Measurements from ENCODE around the gene MINPP1. TPM values are rescaled to one million over a fixed set of nuclear protein-coding genes. Genes with fewer than 3 reads are reported as not detected.

MINPP1 gene
- total RNA-seq, 1 experiment from 2014 or later: 24.8 TPM

GRCh38 chr10:87532696-87533095 is 28.0 kb downstream of the MINPP1 start:
- ChIA-PET POLR2A (no interaction called here), CTCF (no interaction called here)
- intact Hi-C loops (cut with micrococcal nuclease; ENCODE audit: unreplicated experiment): loop anchor here (1.0 kb wide), 3 partner anchors 124 to 240 kb away; no protein-coding TSS in a partner anchor
- Histone ChIP-seq H3K9me3 (no peaks in the 10 kb centered on the region), H3K4me1 (no peaks in the 10 kb centered on the region), H3K27me3 (replicated peaks; ENCODE audit: control insufficient read depth, insufficient read depth, low read length) (no peaks in the 10 kb centered on the region), H3K4me3 (ENCODE audit: low read depth, low read length) (no peak overlapping the region), H3K36me3 (ENCODE audit: control insufficient read depth, insufficient read depth, low read length) (no peaks in the 10 kb centered on the region; the same call in 1 of the 2 replicates)
- Mint-ChIP-seq H3K4me1 (ENCODE audit: low read depth, unreplicated experiment) (no peaks in the 10 kb centered on the region), H3K36me3 (ENCODE audit: insufficient read depth, unreplicated experiment) (peaks cover 10% of the 10 kb centered on the region), H3K4me3 (ENCODE audit: unreplicated experiment) (no peak overlapping the region), H3K27me3 (ENCODE audit: insufficient read depth, unreplicated experiment) (no peaks in the 10 kb centered on the region), H3K27ac (ENCODE audit: unreplicated experiment) (no peak overlapping the region), H3K9me3 (ENCODE audit: unreplicated experiment) (no peaks in the 10 kb centered on the region)
- DNase-seq: no peak
- no peak for TF ChIP-seq CTCF (IDR thresholded peaks at IDR 0.05; ENCODE audit: insufficient read depth in 1 of 2, low read depth in 1 of 2, low read length in 1 of 2, severe bottlenecking in 1 of 2, unreplicated experiment in 1 of 2)
- BruUV-seq (replicated peaks): no TSS peak

DNA sequence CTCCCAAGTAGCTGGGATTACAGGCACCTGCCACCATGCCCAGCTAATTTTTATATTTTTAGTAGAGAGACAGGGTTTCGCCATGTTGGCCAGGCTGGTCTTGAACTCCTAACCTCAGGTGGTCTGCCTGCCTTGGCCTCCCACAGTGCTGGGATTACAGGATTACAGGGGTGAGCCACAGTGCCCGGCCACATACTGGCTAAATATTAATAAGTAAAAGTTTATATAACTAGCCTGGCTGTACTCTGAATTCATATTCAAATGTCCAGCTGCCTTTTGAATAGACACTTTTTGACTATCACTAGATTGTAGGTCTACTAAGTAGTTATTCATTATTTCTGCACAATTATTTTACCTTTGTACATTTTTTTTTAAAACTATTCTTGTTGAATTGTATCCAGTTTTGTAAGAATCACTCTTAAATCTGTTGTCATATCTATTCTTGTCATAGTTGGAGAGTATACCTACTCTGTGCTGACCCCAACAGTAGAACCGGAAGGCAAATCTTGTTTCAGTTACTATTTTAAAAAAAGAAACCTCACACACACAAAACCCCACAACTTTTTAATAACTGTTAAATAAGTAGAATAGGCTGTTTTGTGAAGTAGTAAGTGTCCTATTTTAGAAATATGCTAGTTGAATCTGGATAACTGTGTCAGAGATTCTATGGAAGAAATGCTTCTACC is 29.6 kb downstream of the MINPP1 start:
- intact Hi-C loops (cut with micrococcal nuclease; ENCODE audit: unreplicated experiment): no loop called here
- CTCF ChIA-PET: interaction anchor here (0.7 to 1.0 kb wide), 5 partner anchors 123 to 961 kb away, joined by 3 to 10 read pairs (median 3); no protein-coding TSS in a partner anchor

More for the DNA sequence above, 29.6 kb downstream of the MINPP1 start:
- H3K36me3 ChIP-seq (ENCODE audit: control insufficient read depth, insufficient read depth, low read length): no peaks in the 10 kb centered on the region; the same call in 1 of the 2 replicates
- no peaks in the 10 kb centered on the region for H3K9me3 Mint-ChIP-seq (ENCODE audit: unreplicated experiment)
- no peak overlapping the region for H3K4me3 ChIP-seq (ENCODE audit: low read depth, low read length)
- H3K9me3 ChIP-seq: no peaks in the 10 kb centered on the region
- no peak overlapping the region for H3K27ac Mint-ChIP-seq (ENCODE audit: unreplicated experiment)
- no peaks in the 10 kb centered on the region for H3K27me3 Mint-ChIP-seq (ENCODE audit: insufficient read depth, unreplicated experiment)
- no peaks in the 10 kb centered on the region for H3K27me3 ChIP-seq (replicated peaks; ENCODE audit: control insufficient read depth, insufficient read depth, low read length)
- POLR2A ChIA-PET: no interaction called here
- no TSS peak for BruUV-seq (replicated peaks)
- H3K4me1 Mint-ChIP-seq (ENCODE audit: low read depth, unreplicated experiment): no peaks in the 10 kb centered on the region
- no peak overlapping the region for H3K4me3 Mint-ChIP-seq (ENCODE audit: unreplicated experiment)
- no peak for DNase-seq
- H3K36me3 Mint-ChIP-seq (ENCODE audit: insufficient read depth, unreplicated experiment): peaks cover 5% of the 10 kb centered on the region
- TF ChIP-seq CTCF (IDR thresholded peaks at IDR 0.05; ENCODE audit: insufficient read depth in 1 of 2, low read depth in 1 of 2, low read length in 1 of 2, severe bottlenecking in 1 of 2, unreplicated experiment in 1 of 2): no peak
- no peaks in the 10 kb centered on the region for H3K4me1 ChIP-seq

All from Caco-2 (cell line).